Activated T-helper 9 cell treated with anti-CD3 and anti-CD28 coated beads, Interleukin-2, amount 50 U/mL, for 16 hours (primary cell): Measurements from ENCODE around the gene TMEM186.
"Not testable (repeated sequence)": the region's sequence is repeated elsewhere in the genome, so short reads cannot be mapped to it uniquely, and the experiment has no call there.

Experiments used
- DNase-seq: peaks from one replicate; pipeline ENCODE4 v3.0.0-alpha.2; 2020; ENCODE audit warnings: low read depth

TMEM186 gene

DNA sequence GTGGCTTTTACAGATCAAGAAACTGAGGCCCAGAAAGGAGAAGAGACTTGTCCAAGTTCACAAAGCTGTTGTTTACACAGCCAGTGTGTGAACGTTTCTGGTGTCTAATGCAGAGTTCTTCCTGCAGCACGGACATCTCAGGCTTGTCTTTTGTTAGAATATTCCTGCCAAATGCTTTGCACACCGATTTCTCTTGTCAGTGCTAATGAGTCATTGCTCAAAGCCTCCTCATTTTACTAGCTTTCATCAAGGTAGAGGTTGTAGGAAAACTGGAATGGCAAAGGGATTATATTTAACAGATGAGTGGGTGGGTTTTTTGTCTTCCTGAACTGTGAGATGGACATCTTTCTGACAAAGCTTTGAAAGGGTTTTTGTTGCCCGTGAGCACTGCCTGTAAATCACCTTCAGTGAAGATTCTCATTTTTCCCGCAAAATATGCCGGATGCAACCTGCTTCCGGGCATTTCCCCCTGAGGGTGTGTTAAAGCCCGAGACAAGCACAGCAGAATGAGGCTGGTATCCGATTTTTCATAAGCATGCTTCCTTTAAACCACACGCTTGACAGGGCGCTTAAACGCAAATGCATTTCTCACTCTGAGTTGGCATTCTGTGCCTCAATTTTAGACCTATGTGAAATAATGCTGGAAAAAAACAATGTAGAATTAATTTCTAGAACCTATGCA, 14.9 kb upstream of the TMEM186 start:
- no peak for DNase-seq

- DNase-seq, result no peak
Measured at GRCh38 chr16:8808613-8809353, 11.3 kb upstream of the TMEM186 start.

DNA sequence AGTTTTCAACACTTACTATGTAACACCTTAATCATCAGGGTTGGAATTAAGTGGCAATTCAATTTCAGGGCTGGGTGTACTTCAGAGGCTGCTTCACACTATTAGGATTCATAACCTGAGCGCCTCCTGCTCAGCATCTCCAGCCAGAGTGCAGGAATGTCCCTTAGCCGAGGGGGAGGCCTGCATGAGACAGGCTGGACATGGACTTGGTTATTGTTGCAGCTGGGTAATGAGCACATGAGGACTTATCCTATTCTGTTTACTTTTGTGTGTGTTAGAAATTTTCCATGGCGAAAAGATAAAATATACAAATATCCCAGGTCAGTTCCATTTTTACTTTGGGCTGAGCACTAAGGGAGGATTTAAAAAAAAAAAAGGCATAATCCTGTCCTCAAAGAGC, 10.6 kb upstream of the TMEM186 start:
- no peak for DNase-seq

DNA sequence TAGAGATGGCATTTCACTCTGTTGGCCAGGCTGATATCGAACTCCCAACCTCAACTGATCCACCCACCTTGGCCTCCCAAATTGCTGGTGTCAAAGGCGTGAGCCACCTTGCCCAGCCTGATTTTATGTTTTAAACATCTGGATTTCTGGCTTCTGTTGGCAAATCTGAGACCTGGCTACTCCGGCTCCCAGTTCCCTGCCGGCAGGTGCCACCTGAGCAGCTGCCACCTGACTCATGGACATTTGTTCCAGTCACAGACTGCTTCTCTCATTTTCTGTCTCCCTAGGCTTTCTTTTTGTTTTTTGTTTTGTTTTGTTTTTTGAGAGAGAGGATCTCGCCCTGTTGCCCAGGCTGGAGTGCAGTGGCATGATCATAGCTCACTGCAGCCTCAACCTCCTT, 9.8 kb upstream of the TMEM186 start:
- no peak for DNase-seq

DNA sequence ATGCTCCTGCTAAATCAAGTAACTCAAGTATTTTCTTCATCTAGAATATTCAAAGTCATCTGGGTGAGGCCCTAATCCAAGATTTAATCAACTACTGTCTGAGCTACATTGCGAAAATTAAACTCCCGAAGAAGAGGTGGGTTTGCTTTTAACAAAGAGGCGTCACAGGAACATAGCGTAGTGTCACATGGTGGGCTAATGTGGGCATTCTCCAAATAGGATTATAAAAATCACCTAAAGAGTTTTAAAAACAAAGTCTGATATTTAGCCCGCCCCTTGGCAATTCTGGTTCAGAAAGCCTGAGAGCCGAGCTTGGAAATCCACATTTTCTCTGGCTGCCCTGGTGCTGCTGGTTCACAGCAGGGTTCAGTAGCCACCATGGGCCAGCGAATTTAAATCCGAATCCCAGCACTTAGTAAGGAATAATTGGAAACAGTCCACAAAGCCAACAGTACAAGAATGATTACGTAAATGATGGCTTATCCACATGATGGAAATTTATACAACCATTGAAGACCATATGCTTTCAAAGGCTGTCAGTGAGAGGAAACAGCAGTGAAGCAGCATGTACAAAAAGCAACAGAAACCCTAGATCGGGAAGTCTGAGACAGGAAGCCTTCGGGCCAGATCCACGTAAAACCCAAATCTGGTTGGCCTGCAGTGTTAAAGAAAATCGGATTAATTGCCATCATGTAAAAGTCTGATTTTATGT, 9.0 kb upstream of the TMEM186 start:
- DNase-seq, result no peak

DNA sequence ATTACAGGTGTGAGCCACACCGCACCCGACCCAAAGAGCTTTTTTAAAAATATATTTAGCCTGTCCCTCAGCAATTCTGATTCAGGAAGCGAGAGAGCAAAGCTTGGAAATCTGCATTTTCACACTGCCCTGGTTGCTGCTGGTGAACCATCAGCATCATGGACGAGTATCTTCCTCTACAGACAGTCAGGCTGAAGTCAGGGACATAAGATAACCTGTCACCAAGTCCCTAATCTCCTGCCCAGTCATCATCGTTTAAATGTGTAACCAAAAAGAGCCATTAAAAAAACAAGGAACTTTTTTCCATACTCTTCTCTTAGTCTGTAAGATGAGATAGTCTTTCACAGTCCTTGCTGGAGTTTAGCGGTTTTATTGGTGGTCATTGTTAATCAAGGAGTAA, 6.9 kb upstream of the TMEM186 start:
- no peak for DNase-seq

GRCh38 chr16:8803733-8804132, 6.3 kb upstream of the TMEM186 start:
- not testable (repeated sequence) for DNase-seq

DNA sequence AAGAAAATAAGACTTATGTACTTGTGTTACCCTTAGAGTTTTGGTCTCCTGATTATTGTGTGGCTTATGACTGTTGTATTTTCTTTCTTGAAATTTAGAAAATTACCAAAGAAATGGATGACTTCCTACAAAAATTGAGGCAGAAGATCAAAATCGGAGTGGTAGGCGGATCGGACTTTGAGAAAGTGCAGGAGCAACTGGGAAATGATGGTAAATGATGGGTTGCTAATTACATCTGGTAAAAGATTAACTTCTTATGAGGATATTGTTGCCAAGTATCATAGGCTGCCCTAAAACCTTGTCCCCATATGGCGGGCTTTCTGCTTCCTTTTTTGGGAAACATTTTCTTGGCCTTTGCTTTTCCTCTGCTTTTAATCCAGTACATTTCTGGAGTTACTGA, 4.3 kb upstream of the TMEM186 start:
- no peak for DNase-seq

DNA sequence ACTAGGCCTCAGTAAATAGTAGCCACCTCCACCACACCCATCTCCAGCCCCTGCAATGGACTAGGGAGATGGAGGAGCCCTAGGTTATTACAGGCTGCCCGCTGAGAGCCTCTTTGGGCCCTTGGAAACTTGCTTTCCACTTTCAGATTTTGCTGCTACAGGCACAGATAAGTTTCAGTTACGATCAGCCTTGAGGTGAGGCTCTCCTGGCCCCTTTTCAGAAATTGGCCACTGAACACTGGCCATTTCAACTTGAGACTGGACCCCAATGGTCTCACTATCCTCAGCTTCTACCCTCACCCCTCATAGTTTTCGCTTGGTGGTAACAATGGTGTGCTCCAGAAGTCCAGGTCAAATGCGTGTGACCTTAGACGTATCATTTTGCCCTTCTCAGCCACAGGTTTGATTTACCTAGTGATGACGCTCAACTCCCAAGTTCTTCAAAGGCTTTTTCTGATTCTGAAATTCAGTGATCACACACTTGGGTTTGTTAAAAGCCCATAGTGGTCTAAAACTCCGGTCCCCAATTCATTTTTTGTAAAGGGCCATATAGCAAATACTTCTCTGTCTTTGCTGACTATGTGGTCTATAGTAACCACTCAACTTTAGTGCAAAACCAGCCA, 1.2 kb upstream of the TMEM186 start:
- no peak for DNase-seq

DNA sequence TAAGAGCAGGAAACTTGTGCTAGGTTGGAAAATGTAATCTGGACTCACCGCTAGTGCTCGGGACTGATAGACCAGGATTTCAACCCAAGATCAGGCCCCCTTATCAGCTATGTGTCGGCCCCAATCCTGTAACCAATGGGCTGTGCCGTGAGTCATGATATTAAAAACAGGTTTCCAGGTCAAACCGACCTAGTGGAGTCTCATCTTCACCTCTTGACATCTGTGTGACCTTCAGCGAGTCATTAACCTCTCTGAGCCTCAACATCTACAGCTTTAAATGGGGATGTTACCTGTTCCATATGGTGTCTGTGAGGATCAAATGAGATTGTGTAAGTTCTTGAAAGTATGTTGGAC, 712 bp upstream of the TMEM186 start:
- peak; percentile 7 for DNase-seq

- no peak for DNase-seq
Measured at GRCh38 chr16:8796469-8797363, 723 bp downstream of the TMEM186 start.

DNA sequence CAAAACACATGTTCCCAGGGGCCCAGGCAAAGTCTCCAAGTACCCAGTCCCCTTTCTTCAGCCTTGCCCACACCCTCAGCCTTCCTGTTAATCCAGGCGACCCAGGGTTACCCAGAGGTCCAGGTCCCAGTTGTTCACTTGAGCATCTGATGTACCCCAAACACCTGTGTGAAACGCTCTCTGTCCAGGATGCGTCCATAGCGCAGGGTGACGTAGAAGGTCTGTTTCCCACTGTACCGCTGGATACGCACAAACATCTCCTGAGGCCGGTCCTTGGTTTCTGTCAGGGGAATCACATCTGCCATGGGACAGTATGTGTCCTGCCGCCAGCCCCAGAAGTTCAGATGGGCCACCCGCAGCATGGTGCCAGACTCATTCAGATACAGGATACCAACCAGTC, 1.6 kb downstream of the TMEM186 start:
- no peak for DNase-seq

DNA sequence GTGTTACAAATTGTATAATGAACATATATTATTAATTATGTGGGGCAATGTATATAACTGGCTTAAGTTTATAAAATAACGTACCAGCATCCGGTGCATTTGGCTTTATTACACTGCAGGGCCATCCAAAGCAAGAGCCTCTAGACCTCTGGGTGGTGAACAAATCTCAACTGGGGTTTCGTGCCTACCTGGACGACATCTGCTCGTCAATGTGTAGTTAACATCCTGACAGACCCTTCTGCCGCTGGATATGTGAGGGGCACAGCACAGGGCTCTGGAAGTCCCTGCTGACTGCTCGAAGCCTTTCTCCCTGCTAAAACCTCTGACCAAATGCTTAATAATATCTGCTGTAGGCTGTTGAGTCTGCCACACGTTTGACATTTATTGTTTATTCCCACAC, 2.3 kb downstream of the TMEM186 start:
- no peak for DNase-seq

- no peak for DNase-seq
Measured at GRCh38 chr16:8788578-8789172, 8.8 kb downstream of the TMEM186 start.

DNA sequence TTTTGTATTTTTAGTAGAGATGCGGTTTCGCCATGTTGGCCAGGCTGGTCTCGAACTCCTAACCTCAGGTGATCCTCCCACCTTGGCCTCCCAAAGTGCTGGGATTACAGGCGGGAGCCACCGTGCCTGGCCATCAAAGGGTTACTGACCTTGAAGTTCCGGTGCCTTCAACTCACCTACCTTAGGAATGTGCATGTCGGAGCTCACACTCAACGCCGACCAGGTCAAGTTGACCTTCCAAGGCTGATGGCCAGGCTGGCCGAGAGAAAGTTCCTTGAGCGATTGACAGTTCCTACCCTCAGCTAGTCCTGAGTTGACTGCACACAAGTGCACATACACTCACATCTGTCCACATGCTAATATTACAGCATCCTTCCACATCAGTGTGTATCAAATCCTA, 11.1 kb downstream of the TMEM186 start:
- not testable (repeated sequence) for DNase-seq

DNA sequence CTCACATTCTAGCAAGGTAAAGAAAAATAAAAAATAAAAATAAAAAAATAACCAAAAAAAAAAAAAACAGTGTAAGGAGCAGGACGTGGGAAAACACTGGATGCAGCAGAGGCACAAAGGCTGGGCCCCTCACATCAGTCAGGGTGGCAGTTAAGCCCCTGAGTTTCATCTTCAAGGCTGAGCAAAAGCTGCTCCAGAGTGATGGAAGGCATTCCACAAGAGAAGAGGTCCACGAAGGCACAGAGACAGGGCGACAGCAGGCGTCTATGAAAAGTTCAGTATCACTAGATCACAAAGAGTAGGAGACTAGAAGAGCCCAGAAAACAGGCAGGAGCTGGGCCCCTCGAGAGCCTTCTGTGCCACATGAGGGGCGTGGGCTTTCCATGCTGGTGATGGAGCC, 12.0 kb downstream of the TMEM186 start:
- no peak for DNase-seq

- DNase-seq, result no peak
Measured at GRCh38 chr16:8782673-8783072, 14.8 kb downstream of the TMEM186 start.

GRCh38 chr16:8781797-8782196, 15.6 kb downstream of the TMEM186 start:
- no peak for DNase-seq

- DNase-seq, result no peak
Measured at GRCh38 chr16:8777217-8777616, 20.2 kb downstream of the TMEM186 start.

DNA sequence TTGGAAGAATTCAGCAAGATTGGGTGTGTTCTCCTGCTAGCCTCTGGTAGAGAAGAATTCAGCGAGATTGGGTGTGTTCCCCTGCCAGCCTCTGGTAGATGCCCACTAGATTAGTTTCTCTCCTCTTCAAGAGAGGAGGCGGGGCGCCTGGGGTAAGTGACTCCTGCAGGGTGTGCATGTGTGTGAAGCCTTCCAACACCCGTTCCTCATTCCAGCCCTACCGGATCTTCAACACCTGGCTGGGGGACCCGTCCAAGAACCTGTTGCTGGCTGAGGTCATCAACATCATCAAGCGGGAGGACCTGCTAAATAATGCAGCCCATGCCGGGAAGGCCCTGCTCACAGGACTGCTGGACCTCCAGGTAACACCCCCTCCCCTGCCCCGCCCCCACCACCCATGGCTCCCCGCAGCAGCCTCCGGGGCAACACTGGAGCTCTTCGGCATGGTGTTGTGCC, 21.3 kb downstream of the TMEM186 start:
- no peak for DNase-seq

- no peak for DNase-seq
Measured at GRCh38 chr16:8775359-8775758, 22.1 kb downstream of the TMEM186 start.
